Measurements from ENCODE around the gene IPO13. TPM values are rescaled to one million over a fixed set of nuclear protein-coding genes. Genes with fewer than 3 reads are reported as not detected.

Gene IPO13
- total and polyA plus RNA-seq, 4 donors = 8.6 to 15.1 (median 10.5) TPM

DNA sequence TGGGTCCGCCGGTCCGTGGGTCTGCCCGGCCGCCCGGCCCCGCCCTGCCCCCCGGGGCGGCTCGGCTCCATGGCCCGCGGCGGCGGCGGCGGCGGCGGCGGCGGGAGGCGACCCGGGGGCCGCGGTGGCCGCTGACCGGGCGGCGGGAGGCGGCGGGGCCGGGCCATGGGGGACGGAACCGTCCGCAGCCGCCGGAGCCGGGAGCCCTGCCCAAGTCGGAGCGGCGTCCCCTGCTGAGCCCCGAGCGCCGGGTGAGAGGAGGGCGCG is 32.4 kb downstream of the IPO13 start:
- H3K9me3 ChIP-seq (ENCODE audit: control insufficient read depth in 4 of 4, low read length in 3 of 4) = no peaks in the 10 kb centered on the region
- no peak for DNase-seq (ENCODE audit: low spot score)
- H3K27ac ChIP-seq (ENCODE audit: low read depth in 1 of 2, low read length in 2 of 2) = peak overlapping the region in 1 of 2 donors; percentile 38
- no peak overlapping the region for H3K9ac ChIP-seq (ENCODE audit: low read depth in 1 of 2, low read length in 2 of 2)
- under 1% methylated on average over 43 of the region's 45 CpGs for WGBS
- TF ChIP-seq YY1 (IDR thresholded peaks at IDR 0.05) = no peak
- TF ChIP-seq, protein P1, sequence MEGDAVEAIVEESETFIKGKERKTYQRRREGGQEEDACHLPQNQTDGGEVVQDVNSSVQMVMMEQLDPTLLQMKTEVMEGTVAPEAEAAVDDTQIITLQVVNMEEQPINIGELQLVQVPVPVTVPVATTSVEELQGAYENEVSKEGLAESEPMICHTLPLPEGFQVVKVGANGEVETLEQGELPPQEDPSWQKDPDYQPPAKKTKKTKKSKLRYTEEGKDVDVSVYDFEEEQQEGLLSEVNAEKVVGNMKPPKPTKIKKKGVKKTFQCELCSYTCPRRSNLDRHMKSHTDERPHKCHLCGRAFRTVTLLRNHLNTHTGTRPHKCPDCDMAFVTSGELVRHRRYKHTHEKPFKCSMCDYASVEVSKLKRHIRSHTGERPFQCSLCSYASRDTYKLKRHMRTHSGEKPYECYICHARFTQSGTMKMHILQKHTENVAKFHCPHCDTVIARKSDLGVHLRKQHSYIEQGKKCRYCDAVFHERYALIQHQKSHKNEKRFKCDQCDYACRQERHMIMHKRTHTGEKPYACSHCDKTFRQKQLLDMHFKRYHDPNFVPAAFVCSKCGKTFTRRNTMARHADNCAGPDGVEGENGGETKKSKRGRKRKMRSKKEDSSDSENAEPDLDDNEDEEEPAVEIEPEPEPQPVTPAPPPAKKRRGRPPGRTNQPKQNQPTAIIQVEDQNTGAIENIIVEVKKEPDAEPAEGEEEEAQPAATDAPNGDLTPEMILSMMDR (IDR thresholded peaks at IDR 0.05; ENCODE audit: low read depth, low read length, missing input control) = no peak
- TF ChIP-seq, protein P2, sequence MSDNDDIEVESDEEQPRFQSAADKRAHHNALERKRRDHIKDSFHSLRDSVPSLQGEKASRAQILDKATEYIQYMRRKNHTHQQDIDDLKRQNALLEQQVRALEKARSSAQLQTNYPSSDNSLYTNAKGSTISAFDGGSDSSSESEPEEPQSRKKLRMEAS (IDR thresholded peaks at IDR 0.05) = no peak
- TF ChIP-seq JUND (IDR thresholded peaks at IDR 0.05) = no peak
- TF ChIP-seq GABPA (IDR thresholded peaks at IDR 0.05 in 1 of 2, conservative IDR thresholded peaks at IDR 0.05 in 1 of 2) = no peak
- TF ChIP-seq, protein P3, sequence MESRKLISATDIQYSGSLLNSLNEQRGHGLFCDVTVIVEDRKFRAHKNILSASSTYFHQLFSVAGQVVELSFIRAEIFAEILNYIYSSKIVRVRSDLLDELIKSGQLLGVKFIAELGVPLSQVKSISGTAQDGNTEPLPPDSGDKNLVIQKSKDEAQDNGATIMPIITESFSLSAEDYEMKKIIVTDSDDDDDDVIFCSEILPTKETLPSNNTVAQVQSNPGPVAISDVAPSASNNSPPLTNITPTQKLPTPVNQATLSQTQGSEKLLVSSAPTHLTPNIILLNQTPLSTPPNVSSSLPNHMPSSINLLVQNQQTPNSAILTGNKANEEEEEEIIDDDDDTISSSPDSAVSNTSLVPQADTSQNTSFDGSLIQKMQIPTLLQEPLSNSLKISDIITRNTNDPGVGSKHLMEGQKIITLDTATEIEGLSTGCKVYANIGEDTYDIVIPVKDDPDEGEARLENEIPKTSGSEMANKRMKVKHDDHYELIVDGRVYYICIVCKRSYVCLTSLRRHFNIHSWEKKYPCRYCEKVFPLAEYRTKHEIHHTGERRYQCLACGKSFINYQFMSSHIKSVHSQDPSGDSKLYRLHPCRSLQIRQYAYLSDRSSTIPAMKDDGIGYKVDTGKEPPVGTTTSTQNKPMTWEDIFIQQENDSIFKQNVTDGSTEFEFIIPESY (IDR thresholded peaks at IDR 0.05) = no peak
- no peak for TF ChIP-seq FOXA1 (IDR thresholded peaks at IDR 0.05)
- no peak for TF ChIP-seq RXRA (IDR thresholded peaks at IDR 0.05)
- no peak for TF ChIP-seq TAF1 (conservative IDR thresholded peaks at IDR 0.05)
- TF ChIP-seq RAD21 (IDR thresholded peaks at IDR 0.05) = no peak
- TF ChIP-seq FOXA2 (IDR thresholded peaks at IDR 0.05) = no peak
- no peak for TF ChIP-seq SP1 (IDR thresholded peaks at IDR 0.05)
- no peak for TF ChIP-seq HNF4G (IDR thresholded peaks at IDR 0.05)
- TF ChIP-seq EGR1 (IDR thresholded peaks at IDR 0.05; ENCODE audit: low read depth in 2 of 2) = no peak
- TF ChIP-seq NR2F2 (IDR thresholded peaks at IDR 0.05) = no peak
- TF ChIP-seq HNF4A (conservative IDR thresholded peaks at IDR 0.05) = no peak
- peaks cover 7 to 51% (median 38%) of the 10 kb centered on the region in 4 donors for H3K4me1 ChIP-seq (ENCODE audit: control insufficient read depth in 4 of 4, insufficient read depth in 4 of 4, low read length in 3 of 4)
- no peaks in the 10 kb centered on the region for H3K27me3 ChIP-seq (ENCODE audit: control insufficient read depth in 4 of 4, insufficient read depth in 4 of 4, low read length in 3 of 4)
- peak overlapping the region in 2 of 3 donors; percentile 39 to 75 for H3K4me3 ChIP-seq (ENCODE audit: low read depth in 1 of 3, low read length in 3 of 3)
- H3K36me3 ChIP-seq (ENCODE audit: control insufficient read depth in 4 of 4, insufficient read depth in 3 of 4, low read depth in 1 of 4, low read length in 3 of 4) = peaks cover 0 to 13% (median 8%) of the 10 kb centered on the region in 4 donors

DNA sequence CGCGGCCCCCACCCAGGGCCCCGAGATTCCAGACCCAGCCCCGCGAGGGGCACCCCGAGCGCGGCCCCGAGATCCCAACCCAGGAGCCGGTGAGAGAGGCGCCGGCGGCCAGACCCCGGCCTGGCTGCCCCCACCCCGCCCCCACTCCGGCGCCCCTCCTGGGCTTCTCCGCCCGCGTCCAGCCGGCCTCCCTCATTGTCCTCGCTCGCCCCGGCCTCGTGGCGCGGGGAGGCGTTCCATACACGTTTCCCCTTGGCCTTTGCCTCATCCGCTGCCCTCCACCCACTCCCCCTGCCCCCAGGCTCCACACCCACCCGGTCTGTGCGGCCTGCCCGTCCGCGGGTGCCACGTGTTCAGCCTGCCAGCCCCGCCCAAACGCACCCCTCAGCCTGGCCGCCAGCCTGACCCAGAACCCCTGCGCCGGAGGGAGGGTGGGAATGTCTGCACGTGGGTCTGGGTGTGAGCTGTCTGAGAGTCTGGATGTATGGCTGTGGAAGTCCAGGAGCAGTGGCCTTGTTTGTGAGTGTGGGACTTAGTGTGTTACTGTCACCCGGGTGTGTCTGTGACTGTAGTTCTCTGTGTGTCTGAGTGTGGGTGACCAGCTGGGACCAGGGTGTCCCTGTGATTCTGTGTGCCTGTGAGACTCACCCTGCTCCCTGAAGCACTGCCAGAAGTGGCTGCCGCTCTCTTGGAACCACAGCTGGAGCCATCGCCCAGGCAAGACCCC is 32.9 kb downstream of the IPO13 start:
- DNase-seq (ENCODE audit: low spot score) = peak; percentile 68
- Histone ChIP-seq H3K4me1 (ENCODE audit: control insufficient read depth in 4 of 4, insufficient read depth in 4 of 4, low read length in 3 of 4) (peaks cover 7 to 47% (median 36%) of the 10 kb centered on the region in 4 donors), H3K36me3 (ENCODE audit: control insufficient read depth in 4 of 4, insufficient read depth in 3 of 4, low read depth in 1 of 4, low read length in 3 of 4) (peaks cover 0 to 13% (median 8%) of the 10 kb centered on the region in 4 donors), H3K4me3 (ENCODE audit: low read depth in 1 of 3, low read length in 3 of 3) (peak overlapping the region; percentile 39 to 75 (median 45)), H3K27me3 (ENCODE audit: control insufficient read depth in 4 of 4, insufficient read depth in 4 of 4, low read length in 3 of 4) (no peaks in the 10 kb centered on the region), H3K9me3 (ENCODE audit: control insufficient read depth in 4 of 4, low read length in 3 of 4) (no peaks in the 10 kb centered on the region), H3K9ac (ENCODE audit: low read depth in 1 of 2, low read length in 2 of 2) (peak overlapping the region in 1 of 2 donors; percentile 30), H3K27ac (ENCODE audit: low read depth in 1 of 2, low read length in 2 of 2) (peak overlapping the region; percentile 38 to 48)
- 4% methylated on average over 45 of the region's 45 CpGs for WGBS
- TF ChIP-seq GABPA (IDR thresholded peaks at IDR 0.05 in 1 of 2, conservative IDR thresholded peaks at IDR 0.05 in 1 of 2) = no peak
- no peak for TF ChIP-seq YY1 (IDR thresholded peaks at IDR 0.05)
- TF ChIP-seq FOXA1 (IDR thresholded peaks at IDR 0.05) = no peak
- TF ChIP-seq TAF1 (conservative IDR thresholded peaks at IDR 0.05) = no peak
- no peak for TF ChIP-seq SP1 (IDR thresholded peaks at IDR 0.05)
- TF ChIP-seq, protein P4, sequence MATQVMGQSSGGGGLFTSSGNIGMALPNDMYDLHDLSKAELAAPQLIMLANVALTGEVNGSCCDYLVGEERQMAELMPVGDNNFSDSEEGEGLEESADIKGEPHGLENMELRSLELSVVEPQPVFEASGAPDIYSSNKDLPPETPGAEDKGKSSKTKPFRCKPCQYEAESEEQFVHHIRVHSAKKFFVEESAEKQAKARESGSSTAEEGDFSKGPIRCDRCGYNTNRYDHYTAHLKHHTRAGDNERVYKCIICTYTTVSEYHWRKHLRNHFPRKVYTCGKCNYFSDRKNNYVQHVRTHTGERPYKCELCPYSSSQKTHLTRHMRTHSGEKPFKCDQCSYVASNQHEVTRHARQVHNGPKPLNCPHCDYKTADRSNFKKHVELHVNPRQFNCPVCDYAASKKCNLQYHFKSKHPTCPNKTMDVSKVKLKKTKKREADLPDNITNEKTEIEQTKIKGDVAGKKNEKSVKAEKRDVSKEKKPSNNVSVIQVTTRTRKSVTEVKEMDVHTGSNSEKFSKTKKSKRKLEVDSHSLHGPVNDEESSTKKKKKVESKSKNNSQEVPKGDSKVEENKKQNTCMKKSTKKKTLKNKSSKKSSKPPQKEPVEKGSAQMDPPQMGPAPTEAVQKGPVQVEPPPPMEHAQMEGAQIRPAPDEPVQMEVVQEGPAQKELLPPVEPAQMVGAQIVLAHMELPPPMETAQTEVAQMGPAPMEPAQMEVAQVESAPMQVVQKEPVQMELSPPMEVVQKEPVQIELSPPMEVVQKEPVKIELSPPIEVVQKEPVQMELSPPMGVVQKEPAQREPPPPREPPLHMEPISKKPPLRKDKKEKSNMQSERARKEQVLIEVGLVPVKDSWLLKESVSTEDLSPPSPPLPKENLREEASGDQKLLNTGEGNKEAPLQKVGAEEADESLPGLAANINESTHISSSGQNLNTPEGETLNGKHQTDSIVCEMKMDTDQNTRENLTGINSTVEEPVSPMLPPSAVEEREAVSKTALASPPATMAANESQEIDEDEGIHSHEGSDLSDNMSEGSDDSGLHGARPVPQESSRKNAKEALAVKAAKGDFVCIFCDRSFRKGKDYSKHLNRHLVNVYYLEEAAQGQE (IDR thresholded peaks at IDR 0.05) = no peak
- no peak for TF ChIP-seq NR2F2 (IDR thresholded peaks at IDR 0.05)
- TF ChIP-seq EGR1 (IDR thresholded peaks at IDR 0.05; ENCODE audit: low read depth in 2 of 2) = no peak
- TF ChIP-seq, protein P5, sequence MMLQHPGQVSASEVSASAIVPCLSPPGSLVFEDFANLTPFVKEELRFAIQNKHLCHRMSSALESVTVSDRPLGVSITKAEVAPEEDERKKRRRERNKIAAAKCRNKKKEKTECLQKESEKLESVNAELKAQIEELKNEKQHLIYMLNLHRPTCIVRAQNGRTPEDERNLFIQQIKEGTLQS (IDR thresholded peaks at IDR 0.05) = no peak
- TF ChIP-seq JUND (IDR thresholded peaks at IDR 0.05) = no peak
- TF ChIP-seq RAD21 (IDR thresholded peaks at IDR 0.05) = no peak
- TF ChIP-seq, protein P3 (IDR thresholded peaks at IDR 0.05) = no peak
- TF ChIP-seq FOXA2 (IDR thresholded peaks at IDR 0.05) = no peak
- TF ChIP-seq HNF4A (conservative IDR thresholded peaks at IDR 0.05) = no peak
- TF ChIP-seq HNF4G (IDR thresholded peaks at IDR 0.05) = no peak
- TF ChIP-seq, protein P2 (IDR thresholded peaks at IDR 0.05) = no peak

Data from liver (tissue), 9 donors.